ENCODE data around the gene F12.

F12 gene

GRCh38 chr5:177374211-177374610 is 35.2 kb downstream of the F12 start:
- FAIRE-seq (no peak), DNase-seq (ENCODE audit: insufficient read length) (no peak)
- TF ChIP-seq POLR2A (IDR thresholded peaks at IDR 0.05; ENCODE audit: low read depth, low read length): no peak
- TF ChIP-seq TAF1 (IDR thresholded peaks at IDR 0.05; ENCODE audit: borderline replicate concordance, low read depth, low read length): no peak
- no peak for TF ChIP-seq POLR2AphosphoS5 (IDR thresholded peaks at IDR 0.05; ENCODE audit: low read depth, low read length)

- DNase-seq (ENCODE audit: insufficient read length) (no peak), FAIRE-seq (no peak)
- TF ChIP-seq POLR2AphosphoS5 (IDR thresholded peaks at IDR 0.05; ENCODE audit: low read depth, low read length) (no peak), TAF1 (IDR thresholded peaks at IDR 0.05; ENCODE audit: borderline replicate concordance, low read depth, low read length) (no peak), POLR2A (IDR thresholded peaks at IDR 0.05; ENCODE audit: low read depth, low read length) (no peak)
Observed at GRCh38 chr5:177373806-177374205, 35.6 kb downstream of the F12 start.

- DNase-seq (ENCODE audit: insufficient read length): no peak
- FAIRE-seq: no peak
- TF ChIP-seq POLR2AphosphoS5 (IDR thresholded peaks at IDR 0.05; ENCODE audit: low read depth, low read length) (no peak), TAF1 (IDR thresholded peaks at IDR 0.05; ENCODE audit: borderline replicate concordance, low read depth, low read length) (no peak), POLR2A (IDR thresholded peaks at IDR 0.05; ENCODE audit: low read depth, low read length) (no peak)
Observed at GRCh38 chr5:177372910-177373309, 36.5 kb downstream of the F12 start.

GRCh38 chr5:177372034-177372896 is 37.1 kb downstream of the F12 start:
- TF ChIP-seq TAF1 (IDR thresholded peaks at IDR 0.05; ENCODE audit: borderline replicate concordance, low read depth, low read length) (no peak), POLR2A (IDR thresholded peaks at IDR 0.05; ENCODE audit: low read depth, low read length) (no peak), POLR2AphosphoS5 (IDR thresholded peaks at IDR 0.05; ENCODE audit: low read depth, low read length) (no peak)
- FAIRE-seq (no peak), DNase-seq (ENCODE audit: insufficient read length) (no peak)

GRCh38 chr5:177371120-177372033 is 38.0 kb downstream of the F12 start:
- TF ChIP-seq POLR2AphosphoS5 (IDR thresholded peaks at IDR 0.05; ENCODE audit: low read depth, low read length) (no peak), POLR2A (IDR thresholded peaks at IDR 0.05; ENCODE audit: low read depth, low read length) (no peak), TAF1 (IDR thresholded peaks at IDR 0.05; ENCODE audit: borderline replicate concordance, low read depth, low read length) (no peak)
- FAIRE-seq (no peak), DNase-seq (ENCODE audit: insufficient read length) (no peak)

GRCh38 chr5:177370488-177371119 is 38.8 kb downstream of the F12 start:
- no peak for FAIRE-seq
- TF ChIP-seq TAF1 (IDR thresholded peaks at IDR 0.05; ENCODE audit: borderline replicate concordance, low read depth, low read length) (no peak), POLR2A (IDR thresholded peaks at IDR 0.05; ENCODE audit: low read depth, low read length) (no peak), POLR2AphosphoS5 (IDR thresholded peaks at IDR 0.05; ENCODE audit: low read depth, low read length) (no peak)
- DNase-seq (ENCODE audit: insufficient read length): no peak

- DNase-seq (ENCODE audit: insufficient read length) (no peak), FAIRE-seq (peak; percentile 33)
- no peak for TF ChIP-seq POLR2AphosphoS5 (IDR thresholded peaks at IDR 0.05; ENCODE audit: low read depth, low read length)
- no peak for TF ChIP-seq TAF1 (IDR thresholded peaks at IDR 0.05; ENCODE audit: borderline replicate concordance, low read depth, low read length)
- TF ChIP-seq POLR2A (IDR thresholded peaks at IDR 0.05; ENCODE audit: low read depth, low read length): no peak
Observed at GRCh38 chr5:177369645-177370440, 39.5 kb downstream of the F12 start.

- DNase-seq (ENCODE audit: insufficient read length): no peak
- peak; percentile 75 for FAIRE-seq
- no peak for TF ChIP-seq POLR2AphosphoS5 (IDR thresholded peaks at IDR 0.05; ENCODE audit: low read depth, low read length)
- TF ChIP-seq POLR2A (IDR thresholded peaks at IDR 0.05; ENCODE audit: low read depth, low read length): no peak
- no peak for TF ChIP-seq TAF1 (IDR thresholded peaks at IDR 0.05; ENCODE audit: borderline replicate concordance, low read depth, low read length)
Observed at GRCh38 chr5:177368869-177369644, 40.3 kb downstream of the F12 start.

- TF ChIP-seq POLR2AphosphoS5 (IDR thresholded peaks at IDR 0.05; ENCODE audit: low read depth, low read length) (no peak), TAF1 (IDR thresholded peaks at IDR 0.05; ENCODE audit: borderline replicate concordance, low read depth, low read length) (no peak), POLR2A (IDR thresholded peaks at IDR 0.05; ENCODE audit: low read depth, low read length) (no peak)
- FAIRE-seq (no peak), DNase-seq (ENCODE audit: insufficient read length) (no peak)
Observed at GRCh38 chr5:177367981-177368868, 41.1 kb downstream of the F12 start.

Measured in GM12892 (cell line).